ENCODE results near the gene MAP2K5.

The MAP2K5 gene

DNA sequence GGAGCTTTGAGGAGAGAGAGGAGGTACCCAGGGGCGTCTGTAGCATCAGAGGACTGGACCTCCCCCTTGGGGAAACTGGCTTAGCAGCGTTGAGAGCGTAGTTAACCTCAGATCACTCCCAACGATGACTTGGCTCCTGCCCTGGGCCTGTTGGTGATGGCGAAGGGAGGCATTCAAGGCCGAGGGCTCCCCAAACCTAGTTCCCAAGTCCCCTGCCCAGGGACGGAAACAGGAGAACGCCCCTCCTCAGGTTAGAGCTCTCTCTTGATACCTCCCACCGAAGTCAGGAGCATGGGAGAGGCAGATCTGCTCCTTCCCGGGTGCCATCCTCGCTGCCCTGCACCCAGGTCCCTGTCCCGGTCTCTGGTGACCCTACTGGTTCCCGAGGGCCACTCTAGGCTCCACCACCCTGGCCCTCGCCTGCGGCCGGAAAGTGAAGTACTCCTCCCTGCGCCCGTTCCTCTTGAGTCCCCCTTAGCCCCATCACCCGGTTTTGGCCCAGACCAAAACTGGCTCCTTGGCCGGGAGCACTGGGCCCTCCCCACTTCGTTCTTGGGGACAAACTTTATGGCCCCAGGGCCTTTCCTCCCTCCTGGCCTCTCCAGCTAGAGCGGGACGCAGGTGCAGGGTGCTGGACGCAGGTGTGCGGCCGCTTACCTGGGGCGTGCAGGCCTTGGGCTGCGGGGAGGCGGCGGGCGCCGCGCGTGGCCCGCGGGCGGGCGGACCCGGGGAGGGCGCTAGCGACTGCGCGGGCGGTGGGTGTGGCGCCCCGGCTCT is 280.2 kb downstream of the MAP2K5 start:
- TF ChIP-seq GATA2 (IDR thresholded peaks at IDR 0.05; ENCODE audit: low read depth, low read length): no peak
- TF ChIP-seq GATA3 (IDR thresholded peaks at IDR 0.05; ENCODE audit: low read depth, low read length): no peak

GRCh38 chr15:67823314-67824196 is 281.1 kb downstream of the MAP2K5 start:
- no peak for TF ChIP-seq GATA2 (IDR thresholded peaks at IDR 0.05; ENCODE audit: low read depth, low read length)
- no peak for TF ChIP-seq GATA3 (IDR thresholded peaks at IDR 0.05; ENCODE audit: low read depth, low read length)

DNA sequence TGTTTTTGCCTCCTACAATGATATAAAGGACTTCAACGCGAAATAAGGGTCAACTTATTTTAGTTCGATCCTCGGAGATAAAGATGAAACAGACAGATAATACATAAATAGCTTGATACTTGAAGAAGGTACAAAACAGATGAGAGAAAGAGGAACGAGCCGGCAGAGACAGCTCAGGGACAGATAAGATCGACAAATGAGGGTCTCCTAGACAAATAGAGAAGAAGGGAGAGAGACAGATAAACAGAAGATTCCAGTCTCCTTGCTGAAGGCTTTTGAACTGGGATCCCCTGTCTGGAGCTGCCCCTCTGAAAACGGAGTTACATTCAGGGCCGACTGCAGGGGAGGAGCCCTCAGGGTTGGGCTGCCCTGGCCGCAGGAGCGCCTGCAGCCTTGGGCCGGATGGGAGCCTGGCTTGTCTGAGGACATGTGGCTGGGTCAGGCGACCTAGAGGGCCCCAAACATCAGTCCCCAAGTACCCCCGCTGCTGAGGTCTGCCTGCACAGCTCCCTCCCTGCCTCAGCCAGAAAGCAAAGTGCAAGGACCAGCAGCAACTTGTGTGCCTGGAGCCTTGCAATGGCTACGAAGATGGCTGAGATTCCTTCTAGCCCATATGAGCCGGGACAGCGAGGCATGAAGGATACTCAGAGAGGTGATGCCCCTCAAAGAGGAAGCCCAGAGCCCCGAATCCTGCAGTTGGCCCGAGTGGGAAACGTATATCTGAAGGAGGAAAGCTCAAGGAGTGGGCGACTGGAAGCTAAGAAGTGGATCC is 281.9 kb downstream of the MAP2K5 start:
- no peak for TF ChIP-seq GATA3 (IDR thresholded peaks at IDR 0.05; ENCODE audit: low read depth, low read length)
- TF ChIP-seq GATA2 (IDR thresholded peaks at IDR 0.05; ENCODE audit: low read depth, low read length): peak; percentile 20; the same call in 1 of the 2 replicates

DNA sequence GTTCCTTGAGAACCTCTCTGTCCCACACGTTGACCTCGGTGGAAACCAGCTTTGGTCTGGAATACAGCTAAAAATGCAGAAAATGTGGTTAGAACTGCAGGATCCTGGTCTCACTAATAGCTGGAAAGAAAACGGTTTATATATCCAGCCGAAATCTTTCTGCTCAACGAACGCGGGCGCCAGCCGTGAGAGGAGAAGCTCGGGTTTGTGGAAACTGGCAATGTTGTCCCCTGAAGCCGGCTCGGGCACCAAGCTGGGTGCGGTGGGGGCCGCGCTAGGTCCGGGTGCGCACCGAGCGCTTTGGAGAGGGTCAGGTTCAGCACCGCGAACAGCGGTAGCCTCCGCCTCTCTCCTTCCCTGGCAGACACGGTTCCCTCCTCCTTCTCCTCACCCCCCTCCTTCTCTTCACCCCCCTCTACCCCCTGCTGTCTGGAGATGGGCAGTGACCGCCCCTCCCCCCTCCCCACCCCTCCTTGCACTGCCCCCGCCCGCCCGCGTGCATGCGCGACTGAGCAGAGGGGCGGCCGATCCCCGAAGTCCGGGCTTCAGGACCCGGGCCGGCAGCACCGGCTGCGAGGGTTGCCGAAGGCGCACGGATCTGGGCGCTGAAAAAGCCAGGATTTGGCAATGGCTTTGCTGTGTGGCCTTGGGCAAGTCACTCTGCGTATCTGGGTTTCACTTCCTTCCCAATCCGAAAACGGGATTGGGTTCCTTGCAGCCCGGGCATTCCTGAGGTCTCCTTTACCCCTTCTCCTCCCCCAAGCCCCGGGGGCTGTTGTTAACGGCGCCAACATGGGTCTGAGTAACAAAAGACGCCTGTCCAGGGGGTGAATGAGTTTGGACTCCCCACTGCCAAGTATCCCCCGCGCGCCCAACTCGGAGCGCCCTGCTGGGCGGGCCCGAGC is 282.7 kb downstream of the MAP2K5 start, which contains the start of gene SKOR1:
Gene SKOR1 (plus strand): TSS at position 534 of the 905 bp plus-strand sequence. CDS start 94 bp downstream, at position 628.
- TF ChIP-seq GATA3 (IDR thresholded peaks at IDR 0.05; ENCODE audit: low read depth, low read length) (no peak), GATA2 (IDR thresholded peaks at IDR 0.05; ENCODE audit: low read depth, low read length) (no peak)

- TF ChIP-seq GATA3 (IDR thresholded peaks at IDR 0.05; ENCODE audit: low read depth, low read length) (no peak), GATA2 (IDR thresholded peaks at IDR 0.05; ENCODE audit: low read depth, low read length) (no peak)
Observed at GRCh38 chr15:67825881-67826716, 283.6 kb downstream of the MAP2K5 start.

GRCh38 chr15:67826717-67827561 is 284.4 kb downstream of the MAP2K5 start:
- TF ChIP-seq GATA3 (IDR thresholded peaks at IDR 0.05; ENCODE audit: low read depth, low read length): no peak

GRCh38 chr15:67827562-67828277 is 285.2 kb downstream of the MAP2K5 start:
- TF ChIP-seq GATA3 (IDR thresholded peaks at IDR 0.05; ENCODE audit: low read depth, low read length) (no peak), GATA2 (IDR thresholded peaks at IDR 0.05; ENCODE audit: low read depth, low read length) (no peak)

DNA sequence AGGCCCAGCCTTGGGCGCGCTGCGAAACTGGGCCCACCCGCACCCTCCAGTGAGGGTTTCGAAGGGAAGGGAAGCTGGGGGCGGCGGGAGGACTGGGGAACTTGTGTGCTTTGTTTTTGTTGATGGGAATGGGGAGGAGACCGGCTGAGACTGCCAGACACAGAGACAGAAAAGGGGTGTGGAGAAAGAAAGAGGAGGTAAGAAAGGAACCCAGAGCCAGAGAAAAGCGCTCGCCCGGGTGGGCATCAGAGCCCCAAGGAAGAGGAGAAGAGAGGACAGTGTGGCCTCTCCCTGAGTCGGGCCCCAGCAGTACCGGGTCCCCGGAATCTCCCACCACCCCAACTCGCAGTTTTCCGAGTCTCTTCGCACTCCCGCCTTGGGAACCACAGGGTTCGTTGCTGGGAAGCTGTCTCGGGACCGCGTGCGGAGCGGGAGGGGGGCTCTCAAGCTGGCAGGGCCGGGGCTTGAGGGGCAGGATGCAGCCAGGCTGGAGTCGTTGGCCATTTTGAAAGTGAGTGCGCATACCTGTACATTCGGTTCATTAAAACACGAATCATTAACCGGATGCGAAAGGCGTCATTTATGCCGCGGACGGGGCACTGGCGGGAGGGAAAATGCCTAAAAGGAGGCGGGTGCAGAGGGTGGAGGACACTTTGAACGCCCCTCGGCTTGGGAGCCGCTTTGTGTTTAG is 285.9 kb downstream of the MAP2K5 start:
- TF ChIP-seq GATA3 (IDR thresholded peaks at IDR 0.05; ENCODE audit: low read depth, low read length) (no peak), GATA2 (IDR thresholded peaks at IDR 0.05; ENCODE audit: low read depth, low read length) (no peak)

GRCh38 chr15:67828969-67829646 is 286.6 kb downstream of the MAP2K5 start:
- TF ChIP-seq GATA2 (IDR thresholded peaks at IDR 0.05; ENCODE audit: low read depth, low read length): no peak
- no peak for TF ChIP-seq GATA3 (IDR thresholded peaks at IDR 0.05; ENCODE audit: low read depth, low read length)

Measured in SH-SY5Y (cell line).